HCT116 (cell line): ENCODE measurements around the gene CCDC63. TPM values are rescaled to one million over a fixed set of nuclear protein-coding genes. Genes with fewer than 3 reads are reported as not detected.
"Not testable (repeated sequence)": the region's sequence is repeated elsewhere in the genome, so short reads cannot be mapped to it uniquely, and the experiment has no call there.

Experiments
- ATAC-seq: fragments of 200-7000 bp; cut with Tn5 transposase; 2 replicates; pipeline ENCODE4 v1.9.1; 2020; ENCODE audit warnings: mild to moderate bottlenecking, moderate library complexity
- BruUV-seq: library from RNA; stranded (reverse); fragments of 400-500 nt; replicated peaks from 2 replicates; lab custom pipeline; 2021; lab: Mats Ljungman, UMichigan
- CTCF ChIA-PET: fragments of 300-600 bp; sonication (Branson Sonifier 250); formaldehyde crosslinking; loops from one replicate; lab custom pipeline; 2021; ENCODE audit warnings: antibody characterized with exemption; lab: Charles Lee
- POLR2A ChIA-PET: fragments of 300-600, 350-600 bp; sonication (Branson Sonifier 250); formaldehyde crosslinking; loops from one replicate; lab custom pipeline; 2021; ENCODE audit warnings: antibody characterized with exemption; lab: Charles Lee
- RAD21 ChIA-PET, 2 experiments: fragments of 300-600 bp; sonication (Branson Sonifier 250); formaldehyde crosslinking; loops; one replicate each; lab custom pipeline; 2023; ENCODE audit warnings: low total read pairs in 2 of 2; ENCODE audit not compliant: uncharacterized antibody in 2 of 2, unreplicated experiment in 2 of 2, low non-redundant PET in 1 of 2; lab: Charles Lee
- DNase-seq: peaks from one replicate; pipeline ENCODE4 v3.0.0-alpha.2; 2010; ENCODE audit warnings: low read depth, low spot score
- H2AFZ ChIP-seq: fragments of 200-600 bp; shearing (Covaris generic), sonication (generic); 2 replicates; pipeline ENCODE4 v1.6.1; 2017; ENCODE audit warnings: low read depth, mixed run types, mixed read lengths, antibody characterized with exemption, low read length; ENCODE audit not compliant: poor library complexity, severe bottlenecking
- H3K27ac ChIP-seq: 2 replicates; pipeline ENCODE4 v1.5.1; 2012; ENCODE audit warnings: low read depth, low read length
- H3K27me3 ChIP-seq: fragments of 200-600 bp; sonication (generic); 2 replicates; pipeline ENCODE4 v1.6.1; 2016; ENCODE audit warnings: mixed run types, low read length, mixed read lengths; ENCODE audit not compliant: insufficient read depth
- H3K36me3 ChIP-seq, 2 experiments: fragments of 200-500 bp in 1 of 2; fragments of 200-600 bp in 1 of 2; sonication (Bioruptor generic) in 1 of 2; sonication (generic) in 1 of 2; 2 replicates each; pipeline versions ENCODE4 v1.5.1 to v1.6.1; 2014 to 2016; ENCODE audit warnings: low read length in 2 of 2, inconsistent platforms in 1 of 2, mixed read lengths in 1 of 2, mixed run types in 1 of 2; ENCODE audit not compliant: insufficient read depth in 2 of 2, control insufficient read depth in 1 of 2
- H3K4me1 ChIP-seq, 2 experiments: fragments of 200-600 bp in 1 of 2; sonication (generic) in 1 of 2; 2 replicates each; pipeline versions ENCODE4 v1.5.1 to v1.6.1; 2012 to 2017; ENCODE audit warnings: low read length in 2 of 2, inconsistent platforms in 1 of 2, mild to moderate bottlenecking in 1 of 2, mixed read lengths in 1 of 2, mixed run types in 1 of 2, moderate library complexity in 1 of 2; ENCODE audit not compliant: insufficient read depth in 2 of 2, control insufficient read depth in 1 of 2
- H3K4me2 ChIP-seq: fragments of 200-600 bp; sonication (generic); 2 replicates; pipeline ENCODE4 v1.6.1; 2017; ENCODE audit warnings: mixed run types, low read length, mixed read lengths
- H3K4me3 ChIP-seq, 2 experiments: fragments of 200-600 bp in 1 of 2; sonication (generic) in 1 of 2; replicated peaks in 1 of 2; 2 replicates each; pipeline ENCODE4 v1.5.1; 2011 to 2016; ENCODE audit warnings: low read length in 2 of 2, control low read depth in 1 of 2, low read depth in 1 of 2, mild to moderate bottlenecking in 1 of 2, mixed read lengths in 1 of 2, mixed run types in 1 of 2
- H3K79me2 ChIP-seq: fragments of 200-600 bp; sonication (generic); 2 replicates; pipeline ENCODE4 v1.6.1; 2017; ENCODE audit warnings: mild to moderate bottlenecking, mixed run types, low read length, moderate library complexity, mixed read lengths; ENCODE audit not compliant: insufficient read depth
- H3K9ac ChIP-seq: fragments of 200-600 bp; sonication (generic); 2 replicates; pipeline ENCODE4 v1.6.1; 2016; ENCODE audit warnings: low read length, mixed read lengths
- H3K9me2 ChIP-seq: fragments of 200-600 bp; sonication (generic), shearing (Covaris generic); 2 replicates; pipeline ENCODE4 v1.6.1; 2017; ENCODE audit warnings: mixed run types, mild to moderate bottlenecking, moderate library complexity; ENCODE audit not compliant: insufficient read depth
- H3K9me3 ChIP-seq, 2 experiments: fragments of 200-500 bp in 1 of 2; fragments of 200-600 bp in 1 of 2; sonication (Bioruptor generic) in 1 of 2; sonication (generic) in 1 of 2; 2 replicates each; pipeline ENCODE4 v1.6.1; 2014 to 2017; ENCODE audit warnings: low read length in 2 of 2, mixed read lengths in 2 of 2, inconsistent platforms in 1 of 2, low read depth in 1 of 2, mild to moderate bottlenecking in 1 of 2, mixed run types in 1 of 2, moderate library complexity in 1 of 2; ENCODE audit not compliant: control insufficient read depth in 1 of 2, insufficient read depth in 1 of 2
- H4K20me1 ChIP-seq: fragments of 200-600 bp; sonication (generic), shearing (Covaris generic); 2 replicates; pipeline ENCODE4 v1.6.1; 2017; ENCODE audit warnings: mixed run types, mild to moderate bottlenecking, moderate library complexity; ENCODE audit not compliant: insufficient read depth
- CBX3 ChIP-seq: IDR thresholded peaks from 2 replicates; pipeline ENCODE4 v1.6.1; 2012; ENCODE audit warnings: low read depth
- EGR1 ChIP-seq: IDR thresholded peaks from 2 replicates; pipeline ENCODE4 v1.6.1; 2012; ENCODE audit warnings: low read depth
- EZH2phosphoT487 ChIP-seq: fragments of 200-600 bp; IDR thresholded peaks from 2 replicates; pipeline ENCODE4 v1.6.1; 2018; ENCODE audit warnings: antibody characterized with exemption, borderline replicate concordance
- ZNF274 ChIP-seq: fragments of 200-500 bp; sonication (Bioruptor generic); IDR thresholded peaks from 2 replicates; pipeline ENCODE4 v1.6.1; 2014; ENCODE audit warnings: mild to moderate bottlenecking, low read depth, low read length, inconsistent platforms
- intact Hi-C: fragments of 100-400 bp; cut with micrococcal nuclease; formaldehyde crosslinking; loops from 2 replicates; pipeline ENCODE4 v1.10.0; 2022
- total RNA-seq: library from RNA; stranded (reverse); gene quantifications from one replicate; pipeline ENCODE4 v1.2.1, GENCODE V29; 2021; ENCODE audit not compliant: unreplicated experiment
- TF ChIP-seq, protein P1 (sequence below): IDR thresholded peaks from 2 replicates; pipeline ENCODE4 v1.6.1; 2012
- TF ChIP-seq, protein P2 (sequence below), 3 experiments: fragments of 200-600 bp in 1 of 3; sonication (generic) in 1 of 3; IDR thresholded peaks in 2 of 3; conservative IDR thresholded peaks in 1 of 3; 2 replicates each; pipeline ENCODE4 v1.5.1; 2012 to 2017; ENCODE audit warnings: low read depth in 2 of 3, low read length in 2 of 3, antibody characterized with exemption in 1 of 3, borderline replicate concordance in 1 of 3, control low read depth in 1 of 3, mild to moderate bottlenecking in 1 of 3, mixed read lengths in 1 of 3, mixed run types in 1 of 3, moderate library complexity in 1 of 3; ENCODE audit not compliant: insufficient read depth in 1 of 3
- TF ChIP-seq, protein P3 (sequence below): IDR thresholded peaks from 2 replicates; pipeline ENCODE4 v1.6.1; 2011; ENCODE audit warnings: mild to moderate bottlenecking, low read length, moderate library complexity; ENCODE audit not compliant: insufficient replicate concordance; ENCODE audit errors: extremely low read depth

Gene CCDC63
- total RNA-seq, 1 experiment from 2014 or later: 0.47 TPM

DNA sequence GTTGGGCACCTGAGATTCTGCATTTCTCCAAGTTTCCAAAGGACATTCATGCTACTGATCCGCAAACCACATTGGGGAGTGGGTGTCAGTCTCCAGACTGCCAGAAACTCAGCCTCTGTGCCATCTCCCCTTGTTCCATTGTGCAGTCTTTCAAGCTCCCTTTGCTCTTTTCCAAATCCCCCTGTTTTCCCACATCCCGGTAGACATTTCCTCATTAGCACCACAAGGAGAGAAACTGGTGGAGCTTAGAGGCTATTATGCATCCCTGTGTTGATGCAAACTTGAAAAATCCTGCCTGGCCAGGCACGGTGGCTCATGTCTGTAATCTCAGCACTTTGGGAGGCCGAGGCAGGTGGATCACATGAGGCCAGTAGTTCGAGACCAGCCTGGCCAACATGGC lies 10.7 kb downstream of the CCDC63 start:
- intact Hi-C loops: no loop called here
- POLR2A ChIA-PET: no interaction called here
- TF ChIP-seq CBX3 (no peak), ZNF274 (no peak), EGR1 (no peak), EZH2phosphoT487 (no peak)
- TF ChIP-seq, protein P1, sequence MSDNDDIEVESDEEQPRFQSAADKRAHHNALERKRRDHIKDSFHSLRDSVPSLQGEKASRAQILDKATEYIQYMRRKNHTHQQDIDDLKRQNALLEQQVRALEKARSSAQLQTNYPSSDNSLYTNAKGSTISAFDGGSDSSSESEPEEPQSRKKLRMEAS: no peak
- TF ChIP-seq, protein P2, sequence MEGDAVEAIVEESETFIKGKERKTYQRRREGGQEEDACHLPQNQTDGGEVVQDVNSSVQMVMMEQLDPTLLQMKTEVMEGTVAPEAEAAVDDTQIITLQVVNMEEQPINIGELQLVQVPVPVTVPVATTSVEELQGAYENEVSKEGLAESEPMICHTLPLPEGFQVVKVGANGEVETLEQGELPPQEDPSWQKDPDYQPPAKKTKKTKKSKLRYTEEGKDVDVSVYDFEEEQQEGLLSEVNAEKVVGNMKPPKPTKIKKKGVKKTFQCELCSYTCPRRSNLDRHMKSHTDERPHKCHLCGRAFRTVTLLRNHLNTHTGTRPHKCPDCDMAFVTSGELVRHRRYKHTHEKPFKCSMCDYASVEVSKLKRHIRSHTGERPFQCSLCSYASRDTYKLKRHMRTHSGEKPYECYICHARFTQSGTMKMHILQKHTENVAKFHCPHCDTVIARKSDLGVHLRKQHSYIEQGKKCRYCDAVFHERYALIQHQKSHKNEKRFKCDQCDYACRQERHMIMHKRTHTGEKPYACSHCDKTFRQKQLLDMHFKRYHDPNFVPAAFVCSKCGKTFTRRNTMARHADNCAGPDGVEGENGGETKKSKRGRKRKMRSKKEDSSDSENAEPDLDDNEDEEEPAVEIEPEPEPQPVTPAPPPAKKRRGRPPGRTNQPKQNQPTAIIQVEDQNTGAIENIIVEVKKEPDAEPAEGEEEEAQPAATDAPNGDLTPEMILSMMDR (IDR thresholded peaks at IDR 0.05 in 2 of 3, conservative IDR thresholded peaks at IDR 0.05 in 1 of 3; ENCODE audit: borderline replicate concordance in 1 of 3, insufficient read depth in 1 of 3, low read depth in 2 of 3, low read length in 2 of 3): no peak
- TF ChIP-seq, protein P3, sequence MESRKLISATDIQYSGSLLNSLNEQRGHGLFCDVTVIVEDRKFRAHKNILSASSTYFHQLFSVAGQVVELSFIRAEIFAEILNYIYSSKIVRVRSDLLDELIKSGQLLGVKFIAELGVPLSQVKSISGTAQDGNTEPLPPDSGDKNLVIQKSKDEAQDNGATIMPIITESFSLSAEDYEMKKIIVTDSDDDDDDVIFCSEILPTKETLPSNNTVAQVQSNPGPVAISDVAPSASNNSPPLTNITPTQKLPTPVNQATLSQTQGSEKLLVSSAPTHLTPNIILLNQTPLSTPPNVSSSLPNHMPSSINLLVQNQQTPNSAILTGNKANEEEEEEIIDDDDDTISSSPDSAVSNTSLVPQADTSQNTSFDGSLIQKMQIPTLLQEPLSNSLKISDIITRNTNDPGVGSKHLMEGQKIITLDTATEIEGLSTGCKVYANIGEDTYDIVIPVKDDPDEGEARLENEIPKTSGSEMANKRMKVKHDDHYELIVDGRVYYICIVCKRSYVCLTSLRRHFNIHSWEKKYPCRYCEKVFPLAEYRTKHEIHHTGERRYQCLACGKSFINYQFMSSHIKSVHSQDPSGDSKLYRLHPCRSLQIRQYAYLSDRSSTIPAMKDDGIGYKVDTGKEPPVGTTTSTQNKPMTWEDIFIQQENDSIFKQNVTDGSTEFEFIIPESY: no peak
- no peak overlapping the region for H3K27ac ChIP-seq
- H4K20me1 ChIP-seq: no peaks in the 10 kb centered on the region
- no TSS peak for BruUV-seq
- DNase-seq (no peak), ATAC-seq (no peak)
- H3K79me2 ChIP-seq: no peaks in the 10 kb centered on the region
- CTCF ChIA-PET: no interaction called here
- RAD21 ChIA-PET: no interaction called here
- no peak overlapping the region for H3K9ac ChIP-seq
- H3K4me3 ChIP-seq: no peak overlapping the region
- H3K4me2 ChIP-seq: no peak overlapping the region
- H3K9me2 ChIP-seq: no peaks in the 10 kb centered on the region
- no peak overlapping the region for H2AFZ ChIP-seq
- 0 out of 4 replicates have a peak, but pooled peaks cover 0 to 3% of the 10 kb centered on the region in 2 experiments for H3K4me1 ChIP-seq
- no peaks in the 10 kb centered on the region for H3K36me3 ChIP-seq
- H3K27me3 ChIP-seq: no peaks in the 10 kb centered on the region
- no peaks in the 10 kb centered on the region for H3K9me3 ChIP-seq

DNA sequence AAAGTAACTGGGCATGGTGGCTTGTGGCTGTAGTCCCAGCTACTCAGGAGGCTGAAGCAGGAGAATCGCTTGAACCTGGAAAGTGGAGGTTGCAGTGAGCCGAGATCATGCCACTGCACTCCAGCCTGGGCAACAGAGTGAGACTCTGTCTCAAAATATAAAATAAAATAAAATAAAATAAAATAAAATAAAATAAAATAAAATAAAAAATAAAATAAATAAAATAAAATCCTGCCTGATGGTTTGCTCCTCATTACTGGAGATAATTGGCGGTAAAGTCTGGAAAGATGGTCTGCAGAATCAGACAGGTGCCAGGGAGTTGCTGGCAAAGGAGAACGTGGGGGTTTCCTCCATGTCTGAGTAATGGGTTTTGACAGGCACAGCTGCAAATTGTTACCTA lies 11.2 kb downstream of the CCDC63 start:
- H3K9me3 ChIP-seq, H2AFZ ChIP-seq, H3K27me3 ChIP-seq, H3K36me3 ChIP-seq, H3K27ac ChIP-seq, CTCF ChIA-PET, RAD21 ChIA-PET, BruUV-seq, H4K20me1 ChIP-seq, DNase-seq, ATAC-seq, H3K4me2 ChIP-seq, H3K9me2 ChIP-seq, H3K9ac ChIP-seq, H3K4me1 ChIP-seq, H3K79me2 ChIP-seq, intact Hi-C loops, POLR2A ChIA-PET, H3K4me3 ChIP-seq: not testable (repeated sequence)
